ENCODE measurements around the gene NPR3. TPM values are rescaled to one million over a fixed set of nuclear protein-coding genes. Genes with fewer than 3 reads are reported as not detected.

Gene NPR3
- 13.7 and 116 TPM in 2 replicates for total RNA-seq (ENCODE audit: low replicate concordance)
- long read RNA-seq, full-length matches to known transcripts = 10 of 19 reads
- long read RNA-seq, partial matches to known transcripts = 2 of 19 reads
- long read RNA-seq, other reads (novel, unspliced or antisense) = 7 of 19 reads

- Mint-ChIP-seq H3K27me3 (peaks cover 62% of the 10 kb centered on the region), H3K27ac (peak within 1 kb of the TSS; percentile 83), H3K36me3 (peaks cover 4% of the 10 kb centered on the region), H3K4me1 (ENCODE audit: unreplicated experiment) (peaks cover 17% of the 10 kb centered on the region), H3K4me3 (peak within 1 kb of the TSS; percentile 93), H3K9me3 (no peaks in the 10 kb centered on the region)
- peak; percentile 76 for DNase-seq (ENCODE audit: extremely low spot score, unreplicated experiment)
- TF ChIP-seq, protein P1, sequence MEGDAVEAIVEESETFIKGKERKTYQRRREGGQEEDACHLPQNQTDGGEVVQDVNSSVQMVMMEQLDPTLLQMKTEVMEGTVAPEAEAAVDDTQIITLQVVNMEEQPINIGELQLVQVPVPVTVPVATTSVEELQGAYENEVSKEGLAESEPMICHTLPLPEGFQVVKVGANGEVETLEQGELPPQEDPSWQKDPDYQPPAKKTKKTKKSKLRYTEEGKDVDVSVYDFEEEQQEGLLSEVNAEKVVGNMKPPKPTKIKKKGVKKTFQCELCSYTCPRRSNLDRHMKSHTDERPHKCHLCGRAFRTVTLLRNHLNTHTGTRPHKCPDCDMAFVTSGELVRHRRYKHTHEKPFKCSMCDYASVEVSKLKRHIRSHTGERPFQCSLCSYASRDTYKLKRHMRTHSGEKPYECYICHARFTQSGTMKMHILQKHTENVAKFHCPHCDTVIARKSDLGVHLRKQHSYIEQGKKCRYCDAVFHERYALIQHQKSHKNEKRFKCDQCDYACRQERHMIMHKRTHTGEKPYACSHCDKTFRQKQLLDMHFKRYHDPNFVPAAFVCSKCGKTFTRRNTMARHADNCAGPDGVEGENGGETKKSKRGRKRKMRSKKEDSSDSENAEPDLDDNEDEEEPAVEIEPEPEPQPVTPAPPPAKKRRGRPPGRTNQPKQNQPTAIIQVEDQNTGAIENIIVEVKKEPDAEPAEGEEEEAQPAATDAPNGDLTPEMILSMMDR (conservative IDR thresholded peaks at IDR 0.05) = no peak
Observed at GRCh38 chr5:32710550-32711361, at the start of gene NPR3. TSS of gene NPR3 (plus strand) at chr5:32711321. CDS start at chr5:32711777, 456 bp downstream.

GRCh38 chr5:32664523-32664922, 46.6 kb upstream of the NPR3 start:
- H3K4me1 Mint-ChIP-seq (ENCODE audit: unreplicated experiment) = no peaks in the 10 kb centered on the region
- peaks cover 16% of the 10 kb centered on the region for H3K9me3 Mint-ChIP-seq
- no peak overlapping the region for H3K27ac Mint-ChIP-seq
- no peaks in the 10 kb centered on the region for H3K36me3 Mint-ChIP-seq
- TF ChIP-seq, protein P1 (conservative IDR thresholded peaks at IDR 0.05) = no peak
- no peak for DNase-seq (ENCODE audit: extremely low spot score, unreplicated experiment)
- H3K4me3 Mint-ChIP-seq = no peak overlapping the region
- peaks cover 5% of the 10 kb centered on the region for H3K27me3 Mint-ChIP-seq

GRCh38 chr5:32668552-32668951, 42.6 kb upstream of the NPR3 start:
- Mint-ChIP-seq H3K36me3 (peaks cover 3% of the 10 kb centered on the region), H3K27me3 (peaks cover 3% of the 10 kb centered on the region), H3K4me1 (ENCODE audit: unreplicated experiment) (no peaks in the 10 kb centered on the region), H3K27ac (no peak overlapping the region), H3K4me3 (no peak overlapping the region), H3K9me3 (peaks cover 15% of the 10 kb centered on the region)
- no peak for DNase-seq (ENCODE audit: extremely low spot score, unreplicated experiment)
- TF ChIP-seq, protein P1 (conservative IDR thresholded peaks at IDR 0.05) = no peak

DNA sequence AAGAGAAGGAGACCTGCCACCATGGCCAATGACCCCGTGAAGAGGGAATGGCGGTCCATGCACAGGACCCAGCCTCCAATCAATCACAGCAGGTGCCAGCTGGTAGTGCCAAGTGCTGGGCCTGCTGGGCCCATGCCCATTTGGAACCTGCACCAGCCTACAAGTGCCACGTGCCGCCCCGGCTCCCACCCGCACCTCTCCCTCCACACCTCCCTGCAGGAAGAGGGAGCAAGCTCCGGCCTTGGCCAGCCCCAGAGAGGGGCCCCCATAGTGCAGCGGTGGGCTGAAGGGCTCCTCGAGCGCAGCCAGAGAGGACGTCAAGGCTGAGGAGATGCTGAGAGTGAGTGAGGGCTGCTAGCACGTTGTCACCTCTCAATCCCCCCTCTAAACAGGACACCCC, 37.8 kb upstream of the NPR3 start:
- no peak for DNase-seq (ENCODE audit: extremely low spot score, unreplicated experiment)
- Mint-ChIP-seq H3K36me3 (peaks cover 3% of the 10 kb centered on the region), H3K9me3 (peaks cover 15% of the 10 kb centered on the region), H3K27me3 (no peaks in the 10 kb centered on the region), H3K4me3 (no peak overlapping the region), H3K4me1 (ENCODE audit: unreplicated experiment) (no peaks in the 10 kb centered on the region), H3K27ac (no peak overlapping the region)
- TF ChIP-seq, protein P1 (conservative IDR thresholded peaks at IDR 0.05) = no peak

GRCh38 chr5:32677023-32677422, 34.1 kb upstream of the NPR3 start:
- Mint-ChIP-seq H3K4me3 (no peak overlapping the region), H3K9me3 (peaks cover under 1% of the 10 kb centered on the region), H3K36me3 (no peaks in the 10 kb centered on the region), H3K27ac (no peak overlapping the region), H3K4me1 (ENCODE audit: unreplicated experiment) (no peaks in the 10 kb centered on the region), H3K27me3 (peaks cover 4% of the 10 kb centered on the region)
- TF ChIP-seq, protein P1 (conservative IDR thresholded peaks at IDR 0.05) = no peak
- no peak for DNase-seq (ENCODE audit: extremely low spot score, unreplicated experiment)
